ENCODE measurements around the gene MMRN2.
A peak's percentile ranks its signal among the peaks of the same experiment; 100 is the strongest.

The MMRN2 gene

GRCh38 chr10:86961481-86962091 is 4.2 kb upstream of the MMRN2 start:
- Histone ChIP-seq H3K4me1 (ENCODE audit: control insufficient read depth in 2 of 2, insufficient read depth in 1 of 2, low read depth in 1 of 2, low read length in 2 of 2) (peaks cover 27 to 30% of the 10 kb centered on the region in 2 donors), H3K14ac (ENCODE audit: low read length) (peak overlapping the region; percentile 72), H2BK12ac (ENCODE audit: low read length) (peak overlapping the region; percentile 75), H3K18ac (ENCODE audit: low read length) (no peak overlapping the region), H2AK5ac (ENCODE audit: low read depth, low read length) (peak overlapping the region; percentile 97), H3K9ac (ENCODE audit: low read depth, low read length, poor library complexity) (no peak overlapping the region), H3K36me3 (replicated peaks in 1 of 2; ENCODE audit: control insufficient read depth in 2 of 2, insufficient read depth in 2 of 2, low read length in 2 of 2) (no peaks in the 10 kb centered on the region), H3K23ac (ENCODE audit: low read depth, low read length, poor library complexity) (peak overlapping the region; percentile 70), H2BK15ac (ENCODE audit: low read length) (peak overlapping the region; percentile 49), H4K8ac (ENCODE audit: low read depth, low read length) (peak overlapping the region; percentile 74), H3K27ac (replicated peaks; ENCODE audit: low read length) (no peak overlapping the region), H3K27me3 (ENCODE audit: control insufficient read depth in 3 of 3, insufficient read depth in 3 of 3, low read depth in 1 of 3, low read length in 3 of 3) (no peaks in the 10 kb centered on the region), H2BK120ac (ENCODE audit: low read depth, low read length) (no peak overlapping the region), H2BK5ac (ENCODE audit: low read length) (no peak overlapping the region), H3K4me2 (ENCODE audit: insufficient read depth, low read length, poor library complexity, severe bottlenecking) (no peak overlapping the region), H2AFZ (ENCODE audit: low read length) (no peak overlapping the region), H4K91ac (ENCODE audit: low read depth, low read length, poor library complexity) (peak overlapping the region; percentile 78), H3K9me3 (replicated peaks in 1 of 2; ENCODE audit: control insufficient read depth in 2 of 2, insufficient read depth in 1 of 2, low read depth in 1 of 2, low read length in 2 of 2) (no peaks in the 10 kb centered on the region), H3K4ac (ENCODE audit: low read length) (no peak overlapping the region), H3K79me1 (ENCODE audit: low read depth, low read length) (peaks cover 1% of the 10 kb centered on the region), H3K4me3 (ENCODE audit: low read length in 2 of 2) (no peak overlapping the region)
- DNase-seq (ENCODE audit: low spot score) = no peak
- WGBS, 2 donors (ENCODE audit: extremely low coverage in 2 of 2, insufficient read length in 2 of 2, insufficient replicate concordance in 1 of 2) = no CpG with 5 or more reads among the region's 12 CpGs

GRCh38 chr10:86960863-86961434 is 3.5 kb upstream of the MMRN2 start:
- Histone ChIP-seq H3K14ac (ENCODE audit: low read length) (no peak overlapping the region), H2BK15ac (ENCODE audit: low read length) (peak overlapping the region; percentile 97), H3K27ac (replicated peaks; ENCODE audit: low read length) (no peak overlapping the region), H2BK120ac (ENCODE audit: low read depth, low read length) (no peak overlapping the region), H2AK5ac (ENCODE audit: low read depth, low read length) (peak overlapping the region; percentile 99), H3K4me3 (ENCODE audit: low read length in 2 of 2) (no peak overlapping the region), H3K4me2 (ENCODE audit: insufficient read depth, low read length, poor library complexity, severe bottlenecking) (no peak overlapping the region), H3K9me3 (replicated peaks in 1 of 2; ENCODE audit: control insufficient read depth in 2 of 2, insufficient read depth in 1 of 2, low read depth in 1 of 2, low read length in 2 of 2) (no peaks in the 10 kb centered on the region), H2AFZ (ENCODE audit: low read length) (no peak overlapping the region), H4K8ac (ENCODE audit: low read depth, low read length) (no peak overlapping the region), H3K4ac (ENCODE audit: low read length) (peak overlapping the region; percentile 4), H3K18ac (ENCODE audit: low read length) (peak overlapping the region; percentile 91), H3K36me3 (replicated peaks in 1 of 2; ENCODE audit: control insufficient read depth in 2 of 2, insufficient read depth in 2 of 2, low read length in 2 of 2) (no peaks in the 10 kb centered on the region), H4K91ac (ENCODE audit: low read depth, low read length, poor library complexity) (peak overlapping the region; percentile 47), H3K79me1 (ENCODE audit: low read depth, low read length) (peaks cover 1% of the 10 kb centered on the region), H2BK5ac (ENCODE audit: low read length) (no peak overlapping the region), H3K27me3 (ENCODE audit: control insufficient read depth in 3 of 3, insufficient read depth in 3 of 3, low read depth in 1 of 3, low read length in 3 of 3) (no peaks in the 10 kb centered on the region), H3K4me1 (ENCODE audit: control insufficient read depth in 2 of 2, insufficient read depth in 1 of 2, low read depth in 1 of 2, low read length in 2 of 2) (peaks cover 30 to 33% of the 10 kb centered on the region in 2 donors), H2BK12ac (ENCODE audit: low read length) (peak overlapping the region; percentile 35), H3K23ac (ENCODE audit: low read depth, low read length, poor library complexity) (peak overlapping the region; percentile 16), H3K9ac (ENCODE audit: low read depth, low read length, poor library complexity) (peak overlapping the region; percentile 38)
- WGBS, 2 donors (ENCODE audit: extremely low coverage in 2 of 2, insufficient read length in 2 of 2, insufficient replicate concordance in 1 of 2) = no CpG with 5 or more reads among the region's 9 CpGs
- no peak for DNase-seq (ENCODE audit: low spot score)

GRCh38 chr10:86960003-86960862 is 2.8 kb upstream of the MMRN2 start:
- no peaks in the 10 kb centered on the region for H3K27me3 ChIP-seq (ENCODE audit: control insufficient read depth in 3 of 3, insufficient read depth in 3 of 3, low read depth in 1 of 3, low read length in 3 of 3)

GRCh38 chr10:86959737-86960002 is 2.3 kb upstream of the MMRN2 start:
- H3K14ac ChIP-seq (ENCODE audit: low read length) = peak overlapping the region; percentile 31
- DNase-seq (ENCODE audit: low spot score) = no peak
- peak overlapping the region; percentile 81 for H4K91ac ChIP-seq (ENCODE audit: low read depth, low read length, poor library complexity)

More at GRCh38 chr10:86960003-86960862, 2.8 kb upstream of the MMRN2 start:
- WGBS, 2 donors (ENCODE audit: extremely low coverage in 2 of 2, insufficient read length in 2 of 2, insufficient replicate concordance in 1 of 2) = no CpG with 5 or more reads among the region's 37 CpGs
- H3K79me1 ChIP-seq (ENCODE audit: low read depth, low read length) = peaks cover 1% of the 10 kb centered on the region
- H3K4ac ChIP-seq (ENCODE audit: low read length) = peak overlapping the region; percentile 84
- no peak overlapping the region for H3K4me3 ChIP-seq (ENCODE audit: low read length in 2 of 2)
- peak overlapping the region; percentile 76 for H2AFZ ChIP-seq (ENCODE audit: low read length)
- peak overlapping the region; percentile 78 for H2BK12ac ChIP-seq (ENCODE audit: low read length)
- H3K36me3 ChIP-seq (replicated peaks in 1 of 2; ENCODE audit: control insufficient read depth in 2 of 2, insufficient read depth in 2 of 2, low read length in 2 of 2) = no peaks in the 10 kb centered on the region
- H3K9ac ChIP-seq (ENCODE audit: low read depth, low read length, poor library complexity) = peak overlapping the region; percentile 38
- H2AK5ac ChIP-seq (ENCODE audit: low read depth, low read length) = peak overlapping the region; percentile 99
- no peak overlapping the region for H3K4me2 ChIP-seq (ENCODE audit: insufficient read depth, low read length, poor library complexity, severe bottlenecking)
- peak overlapping the region; percentile 89 for H3K23ac ChIP-seq (ENCODE audit: low read depth, low read length, poor library complexity)
- H3K27ac ChIP-seq (replicated peaks; ENCODE audit: low read length) = no peak overlapping the region
- H2BK120ac ChIP-seq (ENCODE audit: low read depth, low read length) = peak overlapping the region; percentile 75
- no peaks in the 10 kb centered on the region for H3K9me3 ChIP-seq (replicated peaks in 1 of 2; ENCODE audit: control insufficient read depth in 2 of 2, insufficient read depth in 1 of 2, low read depth in 1 of 2, low read length in 2 of 2)
- H3K4me1 ChIP-seq (ENCODE audit: control insufficient read depth in 2 of 2, insufficient read depth in 1 of 2, low read depth in 1 of 2, low read length in 2 of 2) = peaks cover 34 to 40% of the 10 kb centered on the region in 2 donors
- no peak for DNase-seq (ENCODE audit: low spot score)
- peak overlapping the region; percentile 31 for H3K14ac ChIP-seq (ENCODE audit: low read length)
- H4K8ac ChIP-seq (ENCODE audit: low read depth, low read length) = peak overlapping the region; percentile 99
- H2BK15ac ChIP-seq (ENCODE audit: low read length) = peak overlapping the region; percentile 97
- H4K91ac ChIP-seq (ENCODE audit: low read depth, low read length, poor library complexity) = peak overlapping the region; percentile 81
- peak overlapping the region; percentile 54 for H2BK5ac ChIP-seq (ENCODE audit: low read length)
- H3K18ac ChIP-seq (ENCODE audit: low read length) = peak overlapping the region; percentile 91

More at GRCh38 chr10:86959737-86960002, 2.3 kb upstream of the MMRN2 start:
- Histone ChIP-seq H2BK5ac (ENCODE audit: low read length) (peak overlapping the region; percentile 54), H3K27ac (replicated peaks; ENCODE audit: low read length) (no peak overlapping the region), H3K4ac (ENCODE audit: low read length) (peak overlapping the region; percentile 84), H2AFZ (ENCODE audit: low read length) (peak overlapping the region; percentile 76), H2AK5ac (ENCODE audit: low read depth, low read length) (peak overlapping the region; percentile 99), H3K4me3 (ENCODE audit: low read length in 2 of 2) (no peak overlapping the region), H3K9me3 (replicated peaks in 1 of 2; ENCODE audit: control insufficient read depth in 2 of 2, insufficient read depth in 1 of 2, low read depth in 1 of 2, low read length in 2 of 2) (no peaks in the 10 kb centered on the region), H3K4me1 (ENCODE audit: control insufficient read depth in 2 of 2, insufficient read depth in 1 of 2, low read depth in 1 of 2, low read length in 2 of 2) (peaks cover 40 to 46% of the 10 kb centered on the region in 2 donors), H3K23ac (ENCODE audit: low read depth, low read length, poor library complexity) (peak overlapping the region; percentile 89), H2BK12ac (ENCODE audit: low read length) (peak overlapping the region; percentile 78), H3K27me3 (ENCODE audit: control insufficient read depth in 3 of 3, insufficient read depth in 3 of 3, low read depth in 1 of 3, low read length in 3 of 3) (no peaks in the 10 kb centered on the region), H3K9ac (ENCODE audit: low read depth, low read length, poor library complexity) (peak overlapping the region; percentile 30), H3K18ac (ENCODE audit: low read length) (peak overlapping the region; percentile 88), H3K79me1 (ENCODE audit: low read depth, low read length) (peaks cover 1% of the 10 kb centered on the region), H4K8ac (ENCODE audit: low read depth, low read length) (peak overlapping the region; percentile 99), H2BK15ac (ENCODE audit: low read length) (peak overlapping the region; percentile 97), H3K36me3 (replicated peaks in 1 of 2; ENCODE audit: control insufficient read depth in 2 of 2, insufficient read depth in 2 of 2, low read length in 2 of 2) (no peaks in the 10 kb centered on the region), H2BK120ac (ENCODE audit: low read depth, low read length) (peak overlapping the region; percentile 75), H3K4me2 (ENCODE audit: insufficient read depth, low read length, poor library complexity, severe bottlenecking) (no peak overlapping the region)
- no CpG with 5 or more reads among the region's 2 CpGs for WGBS, 2 donors (ENCODE audit: extremely low coverage in 2 of 2, insufficient read length in 2 of 2, insufficient replicate concordance in 1 of 2)

Data from neuronal stem cell (in vitro differentiated cells).